PC-3 (cell line): ENCODE data around the gene PGBD5. TPM values are rescaled to one million over a fixed set of nuclear protein-coding genes. Genes with fewer than 3 reads are reported as not detected.

Experiments used
- ATAC-seq: fragments of 200-7000 bp; cut with Tn5 transposase; 2 replicates; pipeline ENCODE4 v1.9.1; 2020; ENCODE audit warnings: mild to moderate bottlenecking, moderate library complexity
- BruUV-seq: library from RNA; stranded (reverse); fragments of 400-500 nt; replicated peaks from 2 replicates; lab custom pipeline; 2021; lab: Mats Ljungman, UMichigan
- CTCF ChIA-PET: fragments of 300-600 bp; sonication (Branson Sonifier 250); formaldehyde crosslinking; loops from one replicate; lab custom pipeline; 2022; ENCODE audit warnings: antibody characterized with exemption; lab: Charles Lee
- POLR2A ChIA-PET: fragments of 300-600 bp; sonication (Branson Sonifier 250); formaldehyde crosslinking; loops from one replicate; lab custom pipeline; 2022; ENCODE audit warnings: antibody characterized with exemption; ENCODE audit not compliant: unreplicated experiment; lab: Charles Lee
- DNase-seq: peaks from one replicate; pipeline ENCODE4 v3.0.0-alpha.2; 2015
- H2AFZ ChIP-seq: fragments of 300-600 bp; sonication (generic); 2 replicates; pipeline ENCODE4 v1.6.0; 2016; ENCODE audit warnings: antibody characterized with exemption, low read length
- H3F3A ChIP-seq: fragments of 300-600 bp; sonication (generic); one replicate; pipeline ENCODE4 v1.6.0; 2017; ENCODE audit warnings: antibody characterized with exemption, low read length, control low read depth, mild to moderate bottlenecking; ENCODE audit not compliant: unreplicated experiment
- H3K27ac ChIP-seq: fragments of 300-600 bp; sonication (generic); 2 replicates; pipeline ENCODE4 v1.5.1; 2016; ENCODE audit warnings: mild to moderate bottlenecking, low read length
- H3K27me3 ChIP-seq: fragments of 300-600 bp; sonication (generic); 2 replicates; pipeline ENCODE4 v1.6.1; 2016; ENCODE audit warnings: low read length, mixed read lengths
- H3K36me3 ChIP-seq: fragments of 300-600 bp; sonication (generic); 2 replicates; pipeline ENCODE4 v1.6.1; 2016; ENCODE audit warnings: low read depth, mixed run types, low read length, mixed read lengths
- H3K4me1 ChIP-seq: fragments of 300-600 bp; sonication (generic); 2 replicates; pipeline ENCODE4 v1.5.1; 2016; ENCODE audit warnings: low read length; ENCODE audit not compliant: insufficient read depth
- H3K4me2 ChIP-seq: fragments of 300-600 bp; sonication (generic); 2 replicates; pipeline ENCODE4 v1.6.0; 2016; ENCODE audit warnings: low read length
- H3K4me3 ChIP-seq: fragments of 300-600 bp; sonication (generic); 2 replicates; pipeline ENCODE4 v1.5.1; 2016; ENCODE audit warnings: mild to moderate bottlenecking, low read length, mixed read lengths
- H3K79me2 ChIP-seq: fragments of 300-600 bp; sonication (generic); 2 replicates; pipeline ENCODE4 v1.6.1; 2017; ENCODE audit warnings: low read length, mixed read lengths
- H3K9ac ChIP-seq: fragments of 300-600 bp; sonication (generic); 2 replicates; pipeline ENCODE4 v1.6.0; 2016; ENCODE audit warnings: mild to moderate bottlenecking, low read length
- H3K9me2 ChIP-seq: fragments of 300-600 bp; sonication (generic); replicated peaks from 2 replicates; pipeline ENCODE4 v1.6.1; 2016; ENCODE audit warnings: mixed run types, low read length, mixed read lengths
- H3K9me3 ChIP-seq: fragments of 300-600 bp; sonication (generic); 2 replicates; pipeline ENCODE4 v1.6.1; 2016; ENCODE audit warnings: low read length, mixed read lengths
- H4K20me1 ChIP-seq: fragments of 300-600 bp; sonication (generic); 2 replicates; pipeline ENCODE4 v1.6.1; 2016; ENCODE audit warnings: low read length, mixed read lengths
- EZH2 ChIP-seq: fragments of 300-600 bp; sonication (generic); IDR thresholded peaks from one replicate; pipeline ENCODE4 v1.6.1; 2017; ENCODE audit warnings: antibody characterized with exemption, mild to moderate bottlenecking, low read length; ENCODE audit not compliant: unreplicated experiment
- EZH2phosphoT487 ChIP-seq: fragments of 300-600 bp; sonication (generic); IDR thresholded peaks from 2 replicates; pipeline ENCODE4 v1.6.1; 2018; ENCODE audit warnings: mild to moderate bottlenecking, antibody characterized with exemption, low read length, borderline replicate concordance
- intact Hi-C: fragments of 100-400 bp; cut with micrococcal nuclease; formaldehyde crosslinking; loops from 2 replicates; pipeline ENCODE4 v1.9.0; 2023
- total RNA-seq: library from RNA; depleted of rRNA; stranded (reverse); fragments of >200 nt; gene quantifications from 2 replicates; pipeline ENCODE4 v1.2.3, GENCODE V29; 2014
- TF ChIP-seq, protein P1 (sequence below): fragments of 300-600 bp; sonication (generic); conservative IDR thresholded peaks from 2 replicates; pipeline ENCODE4 v1.5.1; 2017; ENCODE audit warnings: antibody characterized with exemption, low read depth, mild to moderate bottlenecking, low read length

Gene PGBD5
- total RNA-seq, 1 experiment from 2014 or later, result under 0.01 TPM

DNA sequence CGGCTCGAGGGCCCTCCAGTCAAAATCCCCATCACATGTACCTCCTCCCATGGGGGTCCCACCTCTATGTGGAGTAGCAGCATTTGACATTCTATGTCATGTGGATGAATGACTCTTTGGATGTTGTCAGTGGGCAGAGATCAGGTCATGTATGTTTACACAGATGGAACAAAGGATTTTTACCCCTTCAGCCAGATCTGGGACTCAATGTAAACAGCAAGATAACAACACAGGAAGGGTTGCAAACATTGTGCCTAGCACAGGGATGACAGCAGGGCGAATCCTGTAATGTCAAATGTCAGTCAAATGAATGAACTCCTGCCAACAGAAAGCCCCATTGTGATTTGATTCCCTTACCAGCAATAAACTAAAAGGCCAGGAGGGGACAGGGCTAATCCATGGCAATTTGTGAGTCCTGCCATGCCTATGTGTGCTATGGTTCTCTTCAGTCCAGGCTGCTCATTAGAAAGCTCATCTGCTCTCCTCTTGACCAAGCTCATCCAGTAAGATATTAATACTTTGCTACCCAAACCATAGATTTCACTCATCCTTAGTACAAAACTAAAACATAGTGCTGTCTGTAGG is 60.3 kb downstream of the PGBD5 start:
- TF ChIP-seq EZH2, result no peak
- TF ChIP-seq, protein P1, sequence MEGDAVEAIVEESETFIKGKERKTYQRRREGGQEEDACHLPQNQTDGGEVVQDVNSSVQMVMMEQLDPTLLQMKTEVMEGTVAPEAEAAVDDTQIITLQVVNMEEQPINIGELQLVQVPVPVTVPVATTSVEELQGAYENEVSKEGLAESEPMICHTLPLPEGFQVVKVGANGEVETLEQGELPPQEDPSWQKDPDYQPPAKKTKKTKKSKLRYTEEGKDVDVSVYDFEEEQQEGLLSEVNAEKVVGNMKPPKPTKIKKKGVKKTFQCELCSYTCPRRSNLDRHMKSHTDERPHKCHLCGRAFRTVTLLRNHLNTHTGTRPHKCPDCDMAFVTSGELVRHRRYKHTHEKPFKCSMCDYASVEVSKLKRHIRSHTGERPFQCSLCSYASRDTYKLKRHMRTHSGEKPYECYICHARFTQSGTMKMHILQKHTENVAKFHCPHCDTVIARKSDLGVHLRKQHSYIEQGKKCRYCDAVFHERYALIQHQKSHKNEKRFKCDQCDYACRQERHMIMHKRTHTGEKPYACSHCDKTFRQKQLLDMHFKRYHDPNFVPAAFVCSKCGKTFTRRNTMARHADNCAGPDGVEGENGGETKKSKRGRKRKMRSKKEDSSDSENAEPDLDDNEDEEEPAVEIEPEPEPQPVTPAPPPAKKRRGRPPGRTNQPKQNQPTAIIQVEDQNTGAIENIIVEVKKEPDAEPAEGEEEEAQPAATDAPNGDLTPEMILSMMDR, result peak; percentile 35
- Histone ChIP-seq H3K4me1 (peaks cover 8% of the 10 kb centered on the region; the same call in 1 of the 2 replicates), H3K4me2 (no peak overlapping the region), H3K9me3 (0 out of 2 replicates have a peak, but pooled peaks cover 7% of the 10 kb centered on the region), H3F3A (no peaks in the 10 kb centered on the region), H3K27me3 (peaks cover 66% of the 10 kb centered on the region), H3K79me2 (no peaks in the 10 kb centered on the region), H2AFZ (no peak overlapping the region), H3K4me3 (no peak overlapping the region), H3K27ac (no peak overlapping the region), H3K9ac (no peak overlapping the region), H3K9me2 (no peaks in the 10 kb centered on the region), H4K20me1 (no peaks in the 10 kb centered on the region), H3K36me3 (no peaks in the 10 kb centered on the region)
- BruUV-seq, result no TSS peak
- intact Hi-C loops, result no loop called here
- DNase-seq (no peak), ATAC-seq (0 out of 2 replicates have a peak, but pooled peaks have one; percentile 33)
- ChIA-PET POLR2A (no interaction called here), CTCF (no interaction called here)

- H4K20me1 ChIP-seq, result no peaks in the 10 kb centered on the region
- no peak overlapping the region for H3K4me2 ChIP-seq
- no peak overlapping the region for H3K4me3 ChIP-seq
- POLR2A ChIA-PET, result no interaction called here
- no peaks in the 10 kb centered on the region for H3K79me2 ChIP-seq
- intact Hi-C loops, result no loop called here
- no peaks in the 10 kb centered on the region for H3K9me2 ChIP-seq
- DNase-seq, result no peak
- no TSS peak for BruUV-seq
- H3K9ac ChIP-seq, result no peak overlapping the region
- peaks cover 39% of the 10 kb centered on the region for H3K27me3 ChIP-seq
- no peak for TF ChIP-seq EZH2phosphoT487
- no peak overlapping the region for H2AFZ ChIP-seq
- ATAC-seq, result no peak
- 0 out of 2 replicates have a peak, but pooled peaks cover 11% of the 10 kb centered on the region for H3K9me3 ChIP-seq
- H3F3A ChIP-seq, result no peaks in the 10 kb centered on the region
- H3K4me1 ChIP-seq, result peaks cover 15% of the 10 kb centered on the region
- no peaks in the 10 kb centered on the region for H3K36me3 ChIP-seq
- CTCF ChIA-PET, result no interaction called here
- no peak overlapping the region for H3K27ac ChIP-seq
Measured at GRCh38 chr1:230362949-230363348, 63.2 kb downstream of the PGBD5 start.

- TF ChIP-seq EZH2 (no peak), EZH2phosphoT487 (no peak)
- TF ChIP-seq, protein P1, result no peak
- Histone ChIP-seq H3K4me1 (peaks cover 13% of the 10 kb centered on the region), H3K27me3 (peaks cover 28% of the 10 kb centered on the region), H3K9ac (no peak overlapping the region), H4K20me1 (no peaks in the 10 kb centered on the region), H3K79me2 (no peaks in the 10 kb centered on the region), H3K9me2 (no peaks in the 10 kb centered on the region), H3K36me3 (no peaks in the 10 kb centered on the region), H3K9me3 (0 out of 2 replicates have a peak, but pooled peaks cover 11% of the 10 kb centered on the region), H2AFZ (no peak overlapping the region), H3K4me2 (no peak overlapping the region), H3F3A (no peaks in the 10 kb centered on the region), H3K4me3 (no peak overlapping the region), H3K27ac (no peak overlapping the region)
- BruUV-seq, result no TSS peak
- POLR2A ChIA-PET, result no interaction called here
- intact Hi-C loops, result no loop called here
- no peak for DNase-seq
- no peak for ATAC-seq
- CTCF ChIA-PET, result no interaction called here
Measured at GRCh38 chr1:230361941-230362340, 64.2 kb downstream of the PGBD5 start.
